HG02938 (cell line): Measurements from ENCODE around the gene COLGALT1.
"Not testable (repeated sequence)": the region's sequence is repeated elsewhere in the genome, so short reads cannot be mapped to it uniquely, and the experiment has no call there.

Source experiments
- ATAC-seq: cut with Tn5 transposase; IDR thresholded peaks from one replicate; pipeline ENCODE4 v1.9.1; 2021; ENCODE audit warnings: mild to moderate bottlenecking, moderate library complexity; ENCODE audit not compliant: unreplicated experiment

Gene COLGALT1

GRCh38 chr19:17532116-17532515, 23.3 kb upstream of the COLGALT1 start:
- ATAC-seq: no peak

- ATAC-seq: no peak
These were observed 22.9 kb upstream of the COLGALT1 start for GRCh38 chr19:17532557-17532956.

- ATAC-seq: no peak
These were observed 20.7 kb upstream of the COLGALT1 start for GRCh38 chr19:17534767-17535166.

GRCh38 chr19:17536955-17537354, 18.5 kb upstream of the COLGALT1 start:
- no peak for ATAC-seq

GRCh38 chr19:17538684-17539237, 16.7 kb upstream of the COLGALT1 start:
- no peak for ATAC-seq

GRCh38 chr19:17539238-17540117, 16.0 kb upstream of the COLGALT1 start:
- no peak for ATAC-seq

- ATAC-seq: no peak
These were observed 15.3 kb upstream of the COLGALT1 start for GRCh38 chr19:17540174-17540573.

GRCh38 chr19:17541184-17541759, 14.2 kb upstream of the COLGALT1 start:
- no peak for ATAC-seq

GRCh38 chr19:17542042-17542441, 13.4 kb upstream of the COLGALT1 start:
- ATAC-seq: no peak

- no peak for ATAC-seq
These were observed 12.5 kb upstream of the COLGALT1 start for GRCh38 chr19:17542793-17543582.

- ATAC-seq: no peak
These were observed 11.5 kb upstream of the COLGALT1 start for GRCh38 chr19:17543986-17544385.

- no peak for ATAC-seq
These were observed 11.0 kb upstream of the COLGALT1 start for GRCh38 chr19:17544418-17544817.

- no peak for ATAC-seq
These were observed 7.3 kb upstream of the COLGALT1 start for GRCh38 chr19:17548145-17548544.

- no peak for ATAC-seq
These were observed 6.2 kb upstream of the COLGALT1 start for GRCh38 chr19:17549085-17549740.

- ATAC-seq: no peak
These were observed 5.3 kb upstream of the COLGALT1 start for GRCh38 chr19:17550076-17550667.

GRCh38 chr19:17552735-17553134, 2.7 kb upstream of the COLGALT1 start:
- not testable (repeated sequence) for ATAC-seq

GRCh38 chr19:17553256-17553655, 2.2 kb upstream of the COLGALT1 start:
- ATAC-seq: no peak

GRCh38 chr19:17554968-17555479, 425 bp upstream of the COLGALT1 start:
- ATAC-seq: no peak

- ATAC-seq: peak; percentile 26
These were observed 722 bp downstream of the COLGALT1 start for GRCh38 chr19:17555929-17556813.
